ENCODE data around the gene MYO5C. TPM values are rescaled to one million over a fixed set of nuclear protein-coding genes. Genes with fewer than 3 reads are reported as not detected.

MYO5C gene
- total and polyA plus RNA-seq, 2 of the 13 experiments (the other 11 are each of a cell fraction or from before 2014, with no cell fraction given): 15.7 to 23.7 TPM

DNA sequence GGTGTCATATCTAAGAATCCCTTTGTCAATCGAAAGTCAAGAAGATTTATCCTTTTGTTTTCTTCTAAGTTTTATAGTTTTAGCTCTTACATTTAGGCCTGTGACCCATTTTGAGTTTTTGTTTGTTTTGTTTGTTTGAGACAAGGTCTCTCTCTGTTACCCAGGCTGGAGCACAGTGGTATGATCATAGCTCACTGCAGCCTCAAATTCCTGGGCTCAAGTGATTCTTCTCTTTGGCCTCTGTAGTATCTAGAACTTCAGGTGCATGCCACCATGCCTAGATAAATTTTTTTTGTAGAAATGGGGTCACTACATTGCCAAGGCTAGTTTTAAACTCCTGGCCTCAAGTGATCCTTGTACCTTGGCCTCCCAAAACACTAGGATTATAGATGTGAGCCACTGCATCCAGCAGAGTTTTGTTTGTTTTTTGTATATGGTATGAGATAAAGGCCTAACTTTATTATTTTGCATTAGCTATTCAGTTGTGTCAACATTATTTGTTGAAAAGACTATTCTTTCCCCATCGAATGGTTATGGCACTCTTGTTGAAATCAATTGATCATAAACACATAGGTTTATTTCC is 5.8 kb upstream of the MYO5C start:
- in situ Hi-C loops (cut with HindIII; ENCODE audit: extremely low pct_ligation_motif_present, low pct_unique_long_range_greater_than_20kb): no loop called here
- Histone ChIP-seq H3K79me2 (ENCODE audit: insufficient read depth, low read length) (no peaks in the 10 kb centered on the region), H3K4me3 (replicated peaks in 1 of 3; ENCODE audit: insufficient read depth in 1 of 3, low read depth in 2 of 3, low read length in 3 of 3) (no peak overlapping the region), H3K9me3 (ENCODE audit: low read length) (no peaks in the 10 kb centered on the region), H3K9ac (ENCODE audit: insufficient read depth, low read depth, low read length) (no peak overlapping the region), H3K36me3 (replicated peaks in 1 of 2; ENCODE audit: control insufficient read depth in 1 of 2, insufficient read depth in 2 of 2, low read length in 2 of 2) (no peaks in the 10 kb centered on the region), H3K27ac (ENCODE audit: extremely low read length, insufficient read depth, low read length) (no peak overlapping the region), H4K20me1 (ENCODE audit: insufficient read depth, low read length) (no peaks in the 10 kb centered on the region), H3K4me1 (ENCODE audit: insufficient read depth, low read length) (peaks cover 26% of the 10 kb centered on the region), H3K27me3 (ENCODE audit: control insufficient read depth in 1 of 2, insufficient read depth in 2 of 2, low read length in 2 of 2) (no peaks in the 10 kb centered on the region), H3K4me2 (ENCODE audit: low read depth, low read length) (peak overlapping the region; percentile 9; the same call in 1 of the 2 replicates), H2AFZ (ENCODE audit: low read length) (no peak overlapping the region)
- BruUV-seq (replicated peaks): no TSS peak
- DNase-seq (ENCODE audit: low spot score) (peak; percentile 44), ATAC-seq (peak; percentile 90), FAIRE-seq (peak; percentile 85)
- intact Hi-C loops (cut with micrococcal nuclease; ENCODE audit: unreplicated experiment): no loop called here
- 20% methylated on average over 2 of the region's 2 CpGs for WGBS (ENCODE audit: low lambda C conversion rate)
- ChIA-PET CTCF (ENCODE audit: low intra/inter-chr PET ratio, low total read pairs) (no interaction called here), POLR2A (interaction anchor here (0.7 kb wide), 1 partner anchor 13 kb away, joined by 4 read pairs; no protein-coding TSS in a partner anchor)
- TF ChIP-seq TEAD3 (CRISPR knock-in tag; optimal IDR thresholded peaks at IDR 0.05; ENCODE audit: borderline replicate concordance) (peak; percentile 20), ZNF883 (CRISPR knock-in tag; IDR thresholded peaks at IDR 0.05; ENCODE audit: not compliant biosample characterization) (no peak), PLRG1 (conservative IDR thresholded peaks at IDR 0.05) (no peak), SMAD9 (CRISPR knock-in tag; IDR thresholded peaks at IDR 0.05) (no peak), GABPA (IDR thresholded peaks at IDR 0.05; ENCODE audit: low read depth, low read length) (no peak), GABPA (CRISPR knock-in tag; IDR thresholded peaks at IDR 0.05; ENCODE audit: low read depth) (no peak), EP300 (IDR thresholded peaks at IDR 0.05; ENCODE audit: low read depth in 2 of 2, low read length in 2 of 2) (peak in 1 of 2 experiments; percentile 30; a peak in 1 of 4 replicates), EP300 (CRISPR knock-in tag; IDR thresholded peaks at IDR 0.05; ENCODE audit: borderline replicate concordance) (no peak), MYC (CRISPR knock-in tag; IDR thresholded peaks at IDR 0.05; ENCODE audit: borderline replicate concordance) (no peak), MYNN (CRISPR knock-in tag; IDR thresholded peaks at IDR 0.05; ENCODE audit: low read depth) (no peak), CC2D1A (CRISPR knock-in tag; IDR thresholded peaks at IDR 0.05) (no peak), NBN (conservative IDR thresholded peaks at IDR 0.05) (no peak), NR2F6 (IDR thresholded peaks at IDR 0.05) (peak; percentile 12; the same call in 1 of the 2 replicates), NR2F6 (CRISPR knock-in tag; IDR thresholded peaks at IDR 0.05) (no peak), ZMAT3 (CRISPR knock-in tag; conservative IDR thresholded peaks at IDR 0.05) (no peak), SOX13 (IDR thresholded peaks at IDR 0.05) (no peak), SOX13 (CRISPR knock-in tag; conservative IDR thresholded peaks at IDR 0.05 in 1 of 2, IDR thresholded peaks at IDR 0.05 in 1 of 2) (peak in 1 of 2 experiments; percentile 65; a peak in 2 of 4 replicates), ZNF205 (CRISPR knock-in tag; IDR thresholded peaks at IDR 0.05) (no peak), ZNF670 (CRISPR knock-in tag; IDR thresholded peaks at IDR 0.05; ENCODE audit: borderline replicate concordance) (no peak), PPARG (CRISPR knock-in tag; conservative IDR thresholded peaks at IDR 0.05) (no peak), SRSF4 (IDR thresholded peaks at IDR 0.05; ENCODE audit: low read depth, low read length, poor library complexity, severe bottlenecking) (no peak), ZNF547 (CRISPR knock-in tag; IDR thresholded peaks at IDR 0.05) (no peak), FOXM1 (CRISPR knock-in tag; IDR thresholded peaks at IDR 0.05) (no peak), RARA (CRISPR knock-in tag; IDR thresholded peaks at IDR 0.05) (0 out of 2 replicates have a peak, but pooled peaks have one; percentile 20)
- TF ChIP-seq, protein P1, sequence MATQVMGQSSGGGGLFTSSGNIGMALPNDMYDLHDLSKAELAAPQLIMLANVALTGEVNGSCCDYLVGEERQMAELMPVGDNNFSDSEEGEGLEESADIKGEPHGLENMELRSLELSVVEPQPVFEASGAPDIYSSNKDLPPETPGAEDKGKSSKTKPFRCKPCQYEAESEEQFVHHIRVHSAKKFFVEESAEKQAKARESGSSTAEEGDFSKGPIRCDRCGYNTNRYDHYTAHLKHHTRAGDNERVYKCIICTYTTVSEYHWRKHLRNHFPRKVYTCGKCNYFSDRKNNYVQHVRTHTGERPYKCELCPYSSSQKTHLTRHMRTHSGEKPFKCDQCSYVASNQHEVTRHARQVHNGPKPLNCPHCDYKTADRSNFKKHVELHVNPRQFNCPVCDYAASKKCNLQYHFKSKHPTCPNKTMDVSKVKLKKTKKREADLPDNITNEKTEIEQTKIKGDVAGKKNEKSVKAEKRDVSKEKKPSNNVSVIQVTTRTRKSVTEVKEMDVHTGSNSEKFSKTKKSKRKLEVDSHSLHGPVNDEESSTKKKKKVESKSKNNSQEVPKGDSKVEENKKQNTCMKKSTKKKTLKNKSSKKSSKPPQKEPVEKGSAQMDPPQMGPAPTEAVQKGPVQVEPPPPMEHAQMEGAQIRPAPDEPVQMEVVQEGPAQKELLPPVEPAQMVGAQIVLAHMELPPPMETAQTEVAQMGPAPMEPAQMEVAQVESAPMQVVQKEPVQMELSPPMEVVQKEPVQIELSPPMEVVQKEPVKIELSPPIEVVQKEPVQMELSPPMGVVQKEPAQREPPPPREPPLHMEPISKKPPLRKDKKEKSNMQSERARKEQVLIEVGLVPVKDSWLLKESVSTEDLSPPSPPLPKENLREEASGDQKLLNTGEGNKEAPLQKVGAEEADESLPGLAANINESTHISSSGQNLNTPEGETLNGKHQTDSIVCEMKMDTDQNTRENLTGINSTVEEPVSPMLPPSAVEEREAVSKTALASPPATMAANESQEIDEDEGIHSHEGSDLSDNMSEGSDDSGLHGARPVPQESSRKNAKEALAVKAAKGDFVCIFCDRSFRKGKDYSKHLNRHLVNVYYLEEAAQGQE (IDR thresholded peaks at IDR 0.05; ENCODE audit: borderline replicate concordance in 1 of 2, low read depth in 1 of 2, low read length in 2 of 2): no peak
